ENCODE data around the gene LSAMP. TPM values are rescaled to one million over a fixed set of nuclear protein-coding genes. Genes with fewer than 3 reads are reported as not detected.

LSAMP gene
- total RNA-seq, 1 experiment from 2014 or later, result 10.1 TPM

GRCh38 chr3:116200956-116201690, 244.2 kb downstream of the LSAMP start:
- H3K27me3 ChIP-seq (replicated peaks; ENCODE audit: insufficient read depth, low read depth, low read length, poor library complexity), result no peaks in the 10 kb centered on the region
- CTCF ChIA-PET, result no interaction called here
- no peaks in the 10 kb centered on the region for H3K4me1 ChIP-seq (ENCODE audit: insufficient read depth, low read length, poor library complexity, severe bottlenecking)
- BruUV-seq (replicated peaks), result no TSS peak
- TF ChIP-seq EZH2 (IDR thresholded peaks at IDR 0.05; ENCODE audit: borderline replicate concordance, low read depth, low read length, poor library complexity, severe bottlenecking) (no peak), CTCF (conservative IDR thresholded peaks at IDR 0.05; ENCODE audit: low read depth, low read length) (no peak)
- no peak for DNase-seq (ENCODE audit: low spot score)
- POLR2A ChIA-PET (ENCODE audit: low non-redundant PET), result no interaction called here
- no peak overlapping the region for H3K4me3 ChIP-seq (ENCODE audit: low read depth, low read length, poor library complexity, severe bottlenecking)
- no peak overlapping the region for H3K27ac ChIP-seq (ENCODE audit: low read depth, low read length, poor library complexity, severe bottlenecking)
- H3K36me3 ChIP-seq (ENCODE audit: insufficient read depth, low read length, poor library complexity, severe bottlenecking), result no peaks in the 10 kb centered on the region
- intact Hi-C loops (cut with micrococcal nuclease; ENCODE audit: unreplicated experiment), result no loop called here
- no peaks in the 10 kb centered on the region for H3K9me3 ChIP-seq (ENCODE audit: low read depth, low read length, poor library complexity, severe bottlenecking)

GRCh38 chr3:116199063-116199462, 246.2 kb downstream of the LSAMP start:
- BruUV-seq (replicated peaks), result no TSS peak
- no peak for TF ChIP-seq EZH2 (IDR thresholded peaks at IDR 0.05; ENCODE audit: borderline replicate concordance, low read depth, low read length, poor library complexity, severe bottlenecking)
- TF ChIP-seq CTCF (conservative IDR thresholded peaks at IDR 0.05; ENCODE audit: low read depth, low read length), result no peak

GRCh38 chr3:116198087-116198486, 247.2 kb downstream of the LSAMP start:
- Histone ChIP-seq H3K36me3 (ENCODE audit: insufficient read depth, low read length, poor library complexity, severe bottlenecking) (no peaks in the 10 kb centered on the region), H3K4me1 (ENCODE audit: insufficient read depth, low read length, poor library complexity, severe bottlenecking) (no peaks in the 10 kb centered on the region), H3K4me3 (ENCODE audit: low read depth, low read length, poor library complexity, severe bottlenecking) (no peak overlapping the region), H3K27me3 (replicated peaks; ENCODE audit: insufficient read depth, low read depth, low read length, poor library complexity) (no peaks in the 10 kb centered on the region), H3K9me3 (ENCODE audit: low read depth, low read length, poor library complexity, severe bottlenecking) (no peaks in the 10 kb centered on the region), H3K27ac (ENCODE audit: low read depth, low read length, poor library complexity, severe bottlenecking) (no peak overlapping the region)
- ChIA-PET CTCF (no interaction called here), POLR2A (ENCODE audit: low non-redundant PET) (no interaction called here)
- TF ChIP-seq CTCF (conservative IDR thresholded peaks at IDR 0.05; ENCODE audit: low read depth, low read length), result no peak
- no peak for TF ChIP-seq EZH2 (IDR thresholded peaks at IDR 0.05; ENCODE audit: borderline replicate concordance, low read depth, low read length, poor library complexity, severe bottlenecking)
- no TSS peak for BruUV-seq (replicated peaks)
- intact Hi-C loops (cut with micrococcal nuclease; ENCODE audit: unreplicated experiment), result no loop called here
- no peak for DNase-seq (ENCODE audit: low spot score)

More at GRCh38 chr3:116199063-116199462, 246.2 kb downstream of the LSAMP start:
- CTCF ChIA-PET, result no interaction called here
- DNase-seq (ENCODE audit: low spot score), result no peak
- no peaks in the 10 kb centered on the region for H3K27me3 ChIP-seq (replicated peaks; ENCODE audit: insufficient read depth, low read depth, low read length, poor library complexity)
- H3K4me3 ChIP-seq (ENCODE audit: low read depth, low read length, poor library complexity, severe bottlenecking), result no peak overlapping the region
- no peaks in the 10 kb centered on the region for H3K4me1 ChIP-seq (ENCODE audit: insufficient read depth, low read length, poor library complexity, severe bottlenecking)
- H3K36me3 ChIP-seq (ENCODE audit: insufficient read depth, low read length, poor library complexity, severe bottlenecking), result no peaks in the 10 kb centered on the region
- H3K27ac ChIP-seq (ENCODE audit: low read depth, low read length, poor library complexity, severe bottlenecking), result no peak overlapping the region
- no peaks in the 10 kb centered on the region for H3K9me3 ChIP-seq (ENCODE audit: low read depth, low read length, poor library complexity, severe bottlenecking)
- POLR2A ChIA-PET (ENCODE audit: low non-redundant PET), result no interaction called here
- intact Hi-C loops (cut with micrococcal nuclease; ENCODE audit: unreplicated experiment), result no loop called here

Measured in A673 (cell line).